Hematopoietic multipotent progenitor cell (in vitro differentiated cells): Measurements from ENCODE around the gene RPN2. TPM values are rescaled to one million over a fixed set of nuclear protein-coding genes. Genes with fewer than 3 reads are reported as not detected.

Source experiments
- DNase-seq, 3 donors: peaks; one replicate each; pipeline ENCODE4 v3.0.0-alpha.2; 2011 to 2015; ENCODE audit warnings: low read depth in 2 of 3, low spot score in 2 of 3
- total RNA-seq: library from RNA; depleted of rRNA; stranded (reverse); fragments of >200 nt; gene quantifications from one replicate; pipeline ENCODE4 v1.2.3, GENCODE V29; 2012

Gene RPN2
- total RNA-seq, 1 donor, result 300 TPM

DNA sequence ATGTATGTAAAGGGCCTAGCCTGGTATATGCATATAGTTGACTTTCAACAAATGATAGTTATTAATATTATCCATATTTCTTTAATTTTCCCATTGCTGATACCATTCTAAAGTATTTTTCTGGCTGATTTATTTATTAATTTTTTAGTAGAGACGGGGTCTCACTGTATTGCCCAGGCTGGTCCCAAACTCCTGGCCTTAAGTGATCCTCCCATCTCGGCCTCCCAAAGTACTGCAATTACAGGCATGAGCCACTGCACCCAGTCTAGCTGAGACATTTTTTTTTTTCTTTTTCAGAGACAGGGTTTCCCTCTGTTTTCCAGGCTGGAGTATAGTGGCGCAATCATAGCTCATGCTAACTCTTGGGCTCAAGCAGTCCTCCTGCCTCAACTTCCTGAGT lies 30.1 kb downstream of the RPN2 start:
- no peak for DNase-seq

DNA sequence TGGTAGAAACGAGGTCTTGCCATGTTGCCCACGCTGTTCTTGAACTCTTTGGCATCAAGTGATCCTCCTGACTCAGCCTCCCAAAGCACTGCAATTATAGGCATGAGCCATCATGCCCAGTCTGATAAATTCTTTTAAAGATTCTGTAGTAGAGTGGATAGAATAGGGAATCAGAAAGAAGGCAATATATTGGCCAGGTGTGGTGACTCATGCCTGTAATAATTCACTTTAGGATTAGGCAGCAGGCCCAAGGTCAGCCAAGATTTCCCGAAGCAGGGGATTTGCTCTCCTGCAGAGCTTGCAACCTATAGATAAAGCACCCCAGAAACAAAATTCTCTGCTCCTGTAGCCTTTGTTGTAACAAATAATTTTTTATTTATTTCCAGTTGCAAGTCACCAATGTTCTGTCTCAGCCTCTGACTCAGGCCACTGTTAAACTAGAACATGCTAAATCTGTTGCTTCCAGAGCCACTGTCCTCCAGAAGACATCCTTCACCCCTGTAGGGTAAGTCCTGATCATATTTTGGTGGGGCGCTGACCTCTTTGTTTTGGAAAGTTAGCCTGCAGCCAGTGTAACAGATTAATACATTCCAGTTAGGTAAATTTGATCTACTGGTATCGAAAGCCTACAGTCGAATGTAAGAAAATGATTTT lies 30.7 kb downstream of the RPN2 start:
- no peak for DNase-seq

DNA sequence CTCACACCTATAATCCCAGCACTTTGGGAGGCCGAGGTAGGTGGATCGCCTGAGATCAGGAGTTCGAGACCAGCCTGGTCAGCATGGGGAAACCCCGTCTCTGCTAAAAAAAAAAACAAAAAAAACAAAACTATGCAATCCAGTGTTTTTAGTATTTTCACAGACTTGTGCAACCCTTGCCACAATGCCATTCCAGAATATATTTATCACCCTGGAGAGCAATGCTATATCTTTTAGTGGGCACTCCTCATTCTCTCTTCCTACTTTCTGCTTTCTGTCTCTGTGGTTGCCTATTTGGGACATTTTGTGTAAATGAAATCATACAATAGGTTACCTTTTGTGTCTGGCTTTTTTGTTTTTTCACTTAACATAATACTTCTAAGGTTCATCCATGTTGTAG lies 39.3 kb downstream of the RPN2 start:
- no peak for DNase-seq

DNA sequence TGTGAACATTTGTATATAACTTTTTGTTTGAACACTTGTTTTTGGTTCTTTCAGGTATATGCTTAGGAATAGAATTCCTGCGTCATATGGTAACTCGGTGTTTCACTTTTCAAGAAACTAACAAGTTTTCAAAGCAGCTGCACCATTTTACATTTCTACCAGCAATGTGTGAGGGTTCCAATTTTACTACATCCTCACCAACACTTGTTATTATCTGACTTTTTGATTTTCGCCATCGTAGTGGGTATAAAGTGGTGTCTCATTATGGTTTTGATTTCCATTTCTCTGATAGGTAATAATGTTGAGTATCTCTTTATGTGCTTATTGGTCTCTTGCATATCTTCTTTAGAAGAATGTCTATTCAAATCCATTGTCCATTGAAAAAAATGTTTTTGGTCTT lies 39.8 kb downstream of the RPN2 start:
- DNase-seq, result no peak

DNA sequence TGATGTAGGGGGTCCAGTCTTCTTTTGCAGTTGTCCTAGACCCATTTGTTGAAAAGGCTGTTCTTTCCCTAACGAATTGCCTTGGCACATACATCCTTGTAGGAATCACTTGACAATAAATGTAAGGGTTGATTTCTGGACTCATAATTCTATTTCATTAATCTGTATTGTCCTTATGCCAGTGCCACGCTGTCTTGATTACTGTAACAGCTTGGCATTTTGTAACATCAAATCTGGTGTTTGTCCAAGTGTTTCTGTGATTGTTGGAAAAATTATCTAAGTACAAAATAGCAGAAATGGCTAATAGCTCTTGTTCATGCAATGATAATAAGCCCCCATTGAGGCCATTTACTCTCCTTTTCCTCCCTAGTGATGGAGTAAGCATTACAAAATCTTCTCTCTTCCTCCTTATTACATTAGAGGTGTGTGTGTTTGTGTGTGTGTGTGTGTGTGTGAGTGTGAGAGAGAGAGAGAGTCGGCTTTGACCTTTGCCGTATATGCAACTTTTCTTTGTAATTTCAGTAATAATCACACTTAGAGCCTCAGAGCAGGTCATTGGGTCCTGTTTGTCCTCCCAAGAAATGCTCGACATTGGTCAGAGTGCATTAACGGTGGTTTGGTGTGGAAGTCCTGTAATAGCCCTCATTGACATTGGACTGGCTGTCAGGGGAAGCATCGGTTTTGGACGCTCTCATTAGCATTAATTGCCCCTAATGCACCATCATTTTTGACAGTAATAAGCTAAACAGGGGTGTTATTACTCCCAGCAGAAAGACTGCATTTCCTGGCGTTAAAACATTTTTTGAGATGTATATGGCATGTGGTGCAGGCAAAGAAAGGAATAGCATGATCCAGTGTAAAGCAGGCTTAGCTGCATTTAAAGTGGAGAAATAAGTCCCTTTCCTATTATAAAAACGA lies 40.9 kb downstream of the RPN2 start:
- no peak for DNase-seq

DNA sequence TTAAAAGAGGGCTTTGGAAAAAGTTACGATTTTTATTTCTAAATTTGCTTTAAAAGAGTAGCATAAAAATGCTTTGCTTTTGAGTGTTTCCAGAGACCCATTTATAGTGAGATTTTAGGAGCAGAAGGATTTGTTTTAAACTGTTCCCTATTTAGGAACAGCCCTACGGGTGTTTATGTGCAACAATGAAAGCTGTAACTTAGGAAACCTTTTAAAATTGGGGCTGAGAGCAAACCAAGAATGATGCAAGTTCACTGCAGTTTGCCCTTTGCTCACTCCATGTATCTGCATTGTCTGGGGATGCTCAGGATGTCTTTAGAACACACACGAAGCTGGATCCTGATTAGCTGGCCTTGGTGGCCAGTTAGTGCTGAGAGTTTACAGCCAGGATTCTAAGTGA lies 41.6 kb downstream of the RPN2 start:
- DNase-seq, result no peak

DNA sequence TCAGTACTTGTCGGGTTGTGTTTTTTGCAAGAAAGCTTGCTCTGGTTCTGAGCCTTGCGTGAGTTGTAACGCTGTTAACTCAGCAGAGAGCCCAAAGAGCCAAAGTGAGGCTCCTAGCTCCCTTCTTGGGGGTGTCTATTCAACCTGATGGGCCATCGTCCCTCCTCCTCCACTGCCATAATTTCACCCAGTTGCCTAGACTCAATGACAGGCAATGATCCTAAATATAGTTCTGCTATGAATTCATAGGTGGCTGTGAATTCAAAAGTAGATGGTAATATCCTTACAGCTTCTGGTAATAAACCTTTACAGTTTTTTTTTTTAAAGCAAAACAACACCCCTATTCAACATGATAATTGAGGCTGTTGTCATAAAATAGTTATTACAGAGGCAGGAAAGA lies 43.0 kb downstream of the RPN2 start:
- DNase-seq, result no peak

DNA sequence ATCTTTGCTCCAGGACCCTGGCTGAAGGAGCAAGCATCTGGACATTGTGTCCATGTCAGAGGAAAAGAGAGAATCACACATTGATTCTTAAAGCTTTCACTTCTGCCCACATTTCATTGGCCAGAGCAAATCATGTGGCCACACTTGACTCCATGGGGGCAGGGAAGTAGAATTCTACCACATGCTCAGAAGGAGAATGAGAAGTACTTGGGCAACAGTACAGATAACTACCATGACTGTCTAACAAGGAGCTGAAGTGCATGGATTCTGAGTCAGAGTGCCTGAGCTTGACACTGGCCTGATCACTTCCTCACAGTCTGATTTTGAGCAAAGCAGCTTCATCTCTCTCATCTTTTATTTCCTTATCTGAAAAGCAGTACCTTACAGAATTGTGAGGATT lies 43.9 kb downstream of the RPN2 start:
- DNase-seq, result peak in 2 of 3 donors; percentile 28 to 57

DNA sequence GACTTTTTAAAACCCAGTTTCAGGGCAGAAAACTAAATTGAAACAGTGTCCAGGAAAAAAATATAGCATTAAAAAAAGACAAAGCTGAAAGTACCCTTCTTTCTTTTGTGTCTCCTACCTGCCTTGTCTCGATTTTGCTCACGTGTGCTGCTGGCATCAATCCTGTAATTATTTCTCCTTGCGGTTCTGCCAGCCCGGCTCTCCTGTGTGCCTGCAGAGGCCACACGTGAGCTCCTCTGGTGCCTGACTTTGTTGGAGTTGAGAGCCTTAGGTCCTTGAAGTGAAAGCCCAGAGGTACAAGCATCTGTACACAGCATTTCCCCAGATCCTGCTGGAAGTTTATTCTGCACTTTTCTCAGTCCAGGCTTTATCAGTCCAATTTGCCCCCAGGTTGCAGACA lies 46.0 kb downstream of the RPN2 start:
- DNase-seq, result no peak

DNA sequence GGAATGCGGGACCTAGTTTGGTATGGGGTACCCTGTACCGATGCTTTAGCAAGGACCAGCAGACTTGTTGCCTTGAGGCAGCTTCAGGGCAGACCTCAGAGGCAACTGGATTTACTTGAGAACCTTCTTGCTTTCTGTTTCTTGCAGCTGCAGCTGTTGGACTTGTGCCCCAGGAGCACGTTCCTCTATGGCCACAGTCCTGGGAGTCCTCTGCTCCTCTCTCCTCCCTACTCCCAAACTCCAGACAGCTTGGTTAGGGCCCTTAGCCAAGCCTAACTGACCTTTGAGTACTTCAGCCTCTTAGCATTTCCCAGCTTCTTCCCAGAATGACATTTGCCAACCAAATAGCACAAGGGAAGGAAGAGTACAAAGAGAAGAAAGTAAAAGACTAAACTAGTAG lies 47.8 kb downstream of the RPN2 start:
- no peak for DNase-seq

DNA sequence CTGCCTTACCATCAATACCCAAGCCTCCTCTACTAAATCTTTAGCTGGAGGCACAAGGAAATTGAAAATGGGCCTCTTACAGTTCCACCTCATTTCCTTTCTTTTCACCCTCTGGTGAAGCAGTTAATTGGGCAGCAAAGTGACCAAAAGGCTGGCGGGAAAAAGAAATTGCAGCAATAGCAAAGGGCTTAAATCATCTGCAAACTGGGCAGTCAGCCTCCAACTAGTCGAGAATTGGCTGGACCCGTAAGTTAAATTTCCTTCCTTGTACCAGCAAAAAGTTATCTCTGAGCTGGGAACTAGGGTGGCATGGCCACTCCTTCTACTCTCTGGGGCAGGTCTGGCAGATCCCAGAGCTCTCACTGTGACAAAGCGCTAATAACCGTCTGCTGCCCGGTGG lies 49.0 kb downstream of the RPN2 start:
- no peak for DNase-seq

DNA sequence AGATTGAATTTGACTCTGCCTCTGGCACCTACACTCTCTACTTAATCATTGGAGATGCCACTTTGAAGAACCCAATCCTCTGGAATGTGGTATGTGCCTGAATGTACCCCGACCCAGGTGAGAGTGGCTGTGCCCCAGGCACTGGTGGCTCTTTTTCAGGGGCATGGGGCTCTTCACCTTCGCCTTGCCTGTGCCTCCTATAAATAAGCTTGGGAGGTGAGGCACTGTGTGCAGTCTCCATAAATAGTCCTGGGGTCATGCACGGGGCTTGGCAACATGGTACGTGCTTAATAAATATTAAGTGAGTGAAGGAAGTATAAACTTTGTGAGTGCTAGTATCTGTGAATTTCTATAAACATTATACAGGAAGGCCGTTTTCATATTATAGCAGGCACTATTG lies 49.5 kb downstream of the RPN2 start:
- no peak for DNase-seq

DNA sequence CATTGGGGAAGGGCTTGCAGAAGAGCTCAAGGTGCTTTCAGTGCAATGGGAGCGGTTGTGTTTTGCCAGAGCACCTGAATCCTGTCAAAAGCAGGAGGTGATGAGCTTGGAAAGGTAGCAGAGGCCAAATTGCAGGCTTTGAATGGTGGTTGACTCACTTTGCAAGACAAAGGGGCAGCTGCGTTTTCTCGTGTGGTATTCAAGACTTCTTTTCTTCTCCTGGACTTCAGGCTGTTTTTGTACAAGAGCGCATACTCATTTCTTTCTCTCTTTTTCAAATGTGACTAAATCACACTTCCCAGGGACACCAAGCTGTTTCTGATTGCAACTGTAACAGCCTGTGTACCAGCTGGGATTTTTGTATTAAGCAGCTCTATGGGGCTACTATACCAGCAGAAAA lies 50.2 kb downstream of the RPN2 start:
- DNase-seq, result no peak

DNA sequence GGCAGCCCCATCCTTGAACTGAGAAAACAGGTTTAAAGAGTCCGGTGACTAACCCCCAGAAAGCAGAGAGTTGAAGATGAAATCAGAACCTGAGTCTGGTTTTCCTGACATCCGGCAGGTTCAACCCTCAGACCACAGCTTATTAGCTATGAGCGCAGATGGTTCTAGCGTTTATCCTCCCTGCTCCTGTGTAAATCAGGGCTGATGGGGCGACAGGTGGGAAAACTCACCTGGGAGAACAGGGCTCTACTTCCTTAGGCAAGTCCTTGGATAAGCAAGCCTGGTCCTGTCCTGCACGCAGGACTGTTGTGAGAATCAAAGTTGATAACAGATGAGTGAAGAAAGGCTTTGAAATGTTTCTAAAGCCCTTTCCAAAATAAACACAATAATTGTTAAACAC lies 51.1 kb downstream of the RPN2 start:
- no peak for DNase-seq

DNA sequence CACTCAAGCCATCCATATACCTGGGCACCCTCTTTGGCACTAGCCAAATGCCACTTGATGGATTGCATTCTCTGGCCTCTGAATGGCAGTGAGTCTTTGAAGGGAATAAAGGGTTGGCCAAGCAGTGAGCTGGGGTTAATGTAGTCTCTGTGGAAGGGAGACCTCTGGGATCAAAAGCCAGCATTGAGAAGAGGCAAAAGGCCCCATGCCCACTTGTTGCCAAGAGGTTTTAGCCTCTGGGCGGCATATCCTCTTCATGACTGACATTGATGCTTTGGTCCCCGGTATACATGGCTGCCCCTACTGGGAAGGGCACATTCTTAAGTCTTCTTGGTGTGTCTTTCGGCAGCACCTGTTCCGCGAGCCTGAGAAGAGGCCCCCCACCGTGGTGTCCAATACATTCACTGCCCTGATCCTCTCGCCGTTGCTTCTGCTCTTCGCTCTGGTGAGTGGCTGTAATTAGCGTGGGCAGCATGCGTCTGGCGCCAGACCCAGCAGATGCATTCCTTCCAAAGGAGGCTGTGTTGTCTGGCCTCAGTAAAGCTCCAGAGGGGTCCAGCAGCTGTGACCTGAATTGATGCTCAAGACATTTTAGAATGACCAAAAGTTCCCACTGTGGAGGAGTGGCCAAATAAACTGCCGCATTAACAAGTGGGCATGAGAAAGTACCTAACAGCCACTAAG lies 53.0 kb downstream of the RPN2 start:
- DNase-seq, result no peak

DNA sequence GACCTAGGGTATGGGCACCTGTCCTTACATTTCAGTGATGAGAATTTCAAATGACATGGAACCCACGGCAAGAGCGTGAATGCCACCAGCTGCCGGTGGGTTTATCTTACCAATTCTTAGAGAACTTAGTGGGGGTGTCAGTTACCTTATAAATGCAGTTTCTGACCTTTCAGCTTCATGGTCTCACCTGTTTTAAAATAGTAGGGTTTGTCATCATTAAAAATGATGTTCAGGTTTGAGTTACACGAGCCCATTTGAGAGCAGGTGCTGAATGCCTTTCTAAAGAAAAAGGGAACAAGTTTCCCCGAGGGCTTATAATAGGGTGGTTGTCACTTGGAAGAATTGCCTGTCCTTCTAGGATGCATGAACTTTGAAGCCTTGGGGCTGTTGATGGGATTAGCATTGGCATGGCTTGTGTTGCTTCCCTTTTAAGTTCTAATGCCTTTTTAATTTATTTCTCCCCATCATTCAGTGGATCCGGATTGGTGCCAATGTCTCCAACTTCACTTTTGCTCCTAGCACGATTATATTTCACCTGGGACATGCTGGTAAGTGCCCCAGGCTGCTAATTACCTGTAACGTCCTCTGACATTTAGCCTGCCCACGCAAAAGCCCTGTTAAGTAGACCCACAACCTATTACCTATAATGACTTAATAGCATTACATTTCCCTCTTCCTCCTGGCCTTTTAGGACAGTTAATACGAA lies 54.6 kb downstream of the RPN2 start:
- DNase-seq, result no peak

DNA sequence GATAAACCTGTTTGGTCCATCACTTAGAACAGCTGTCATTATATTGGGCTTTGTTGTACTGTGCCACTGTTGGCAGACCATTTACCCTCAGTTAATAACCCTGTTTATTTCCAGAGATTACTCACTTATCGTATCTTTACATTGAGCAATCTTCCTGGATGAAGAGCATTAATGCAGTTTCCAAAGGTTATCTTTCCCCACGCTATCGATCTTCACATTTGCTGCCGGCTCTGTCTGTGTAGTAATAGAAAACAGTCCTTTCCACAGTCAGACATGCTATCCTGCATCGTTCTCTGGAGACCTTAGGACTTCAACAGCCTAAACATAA lies 55.1 kb downstream of the RPN2 start:
- no peak for DNase-seq

DNA sequence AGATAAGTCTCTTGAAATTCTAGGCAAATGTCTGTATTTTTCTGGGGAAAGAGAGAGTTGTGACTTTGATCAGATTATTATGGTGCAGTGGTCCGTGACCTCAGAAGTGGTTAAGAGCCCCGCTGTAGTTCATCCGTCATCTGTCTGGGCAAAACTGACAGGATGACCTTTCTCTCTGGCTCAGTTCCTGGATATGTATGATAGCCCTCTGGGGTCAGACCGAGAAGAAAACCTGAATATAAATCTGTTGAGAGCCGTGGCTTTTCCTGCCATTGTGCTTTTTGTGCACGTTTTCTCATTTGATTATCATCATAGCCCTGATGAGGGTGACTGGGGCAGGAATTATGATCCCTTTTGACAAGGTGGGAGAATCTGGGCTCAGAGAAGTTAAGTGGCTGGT lies 55.9 kb downstream of the RPN2 start:
- no peak for DNase-seq

DNA sequence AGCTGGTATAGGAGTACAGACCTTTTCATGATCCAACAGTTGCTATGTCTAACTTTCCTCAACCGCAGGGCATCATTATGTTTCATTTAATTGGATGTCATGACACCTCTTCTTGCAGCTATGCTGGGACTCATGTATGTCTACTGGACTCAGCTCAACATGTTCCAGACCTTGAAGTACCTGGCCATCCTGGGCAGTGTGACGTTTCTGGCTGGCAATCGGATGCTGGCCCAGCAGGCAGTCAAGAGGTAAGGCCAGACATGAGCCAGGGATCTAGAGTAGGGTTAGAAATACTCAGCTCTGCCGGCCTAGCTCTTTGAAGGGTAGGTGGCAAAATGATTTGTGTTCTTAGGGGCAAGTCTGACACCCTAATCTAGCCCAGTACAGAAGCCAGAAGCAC lies 57.3 kb downstream of the RPN2 start:
- DNase-seq, result no peak

DNA sequence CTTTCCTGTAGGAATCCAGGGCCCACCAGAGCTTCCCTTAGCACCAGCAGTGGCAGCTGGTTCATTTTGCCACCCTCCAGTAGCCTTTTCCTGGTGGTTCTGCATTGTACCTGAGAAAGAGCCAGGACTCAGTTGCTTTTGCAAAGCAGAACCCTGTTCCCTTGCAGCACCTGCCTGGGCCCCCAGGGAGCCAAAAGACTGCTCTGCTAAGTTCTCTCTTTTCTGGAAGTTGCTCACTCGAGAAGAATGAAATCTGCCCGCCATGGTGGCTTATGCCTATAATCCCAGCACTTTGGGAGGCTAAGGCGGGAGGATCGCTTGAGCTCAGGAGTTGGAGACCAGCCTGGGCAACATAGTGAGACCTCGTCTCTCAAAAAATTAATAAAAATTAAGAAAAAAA lies 58.5 kb downstream of the RPN2 start:
- no peak for DNase-seq

DNA sequence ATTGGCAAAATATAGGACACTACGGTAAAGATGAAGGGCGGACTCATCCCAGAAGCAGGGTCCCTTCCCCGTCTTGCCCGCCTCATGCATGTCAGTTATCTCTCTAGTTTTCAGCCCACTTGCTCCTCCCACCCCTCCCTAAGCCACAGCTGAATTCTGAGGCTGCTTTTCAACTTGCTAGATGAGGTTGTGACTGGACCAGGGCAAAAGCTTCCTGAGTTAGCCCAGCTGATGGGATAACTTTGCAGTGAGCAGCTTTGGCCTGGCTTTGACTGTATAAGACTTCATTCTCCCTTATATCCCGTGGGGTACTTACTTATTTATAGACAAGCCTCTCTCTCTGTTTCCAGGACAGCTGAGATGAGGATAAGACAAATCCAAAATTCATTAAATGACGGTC lies 59.3 kb downstream of the RPN2 start:
- DNase-seq, result no peak
